Neural cell (in vitro differentiated cells): ENCODE measurements around the gene A1BG. TPM values are rescaled to one million over a fixed set of nuclear protein-coding genes. Genes with fewer than 3 reads are reported as not detected.
A peak's percentile ranks its signal among the peaks of the same experiment; 100 is the strongest.

Experiments used
- H2AFZ ChIP-seq: fragments of 200-600, 300-800 bp; sonication (generic), shearing (Covaris generic); 2 replicates; pipeline ENCODE4 v1.6.0; 2014; ENCODE audit warnings: low read depth, mild to moderate bottlenecking, antibody characterized with exemption, low read length, moderate library complexity
- H3F3A ChIP-seq: fragments of 200-600 bp; shearing (Covaris generic); 2 replicates; pipeline ENCODE4 v1.6.1; 2016; ENCODE audit warnings: mild to moderate bottlenecking, moderate library complexity, mixed read lengths, antibody characterized with exemption, low read length; ENCODE audit not compliant: insufficient read depth, poor library complexity, severe bottlenecking
- H3K27ac ChIP-seq: fragments of 200-600, 300-800 bp; sonication (generic), shearing (Covaris generic); 2 replicates; pipeline ENCODE4 v1.5.1; 2014; ENCODE audit warnings: mild to moderate bottlenecking, low read length, moderate library complexity
- H3K27me3 ChIP-seq: fragments of 300-800, 200-600 bp; sonication (generic), shearing (Covaris generic); 2 replicates; pipeline ENCODE4 v1.6.0; 2014; ENCODE audit warnings: mild to moderate bottlenecking, low read depth, low read length, moderate library complexity; ENCODE audit not compliant: insufficient read depth
- H3K36me3 ChIP-seq: fragments of 300-800, 200-600 bp; sonication (generic), shearing (Covaris generic); 2 replicates; pipeline ENCODE4 v1.5.1; 2014; ENCODE audit warnings: mild to moderate bottlenecking, antibody characterized with exemption, low read length, moderate library complexity; ENCODE audit not compliant: insufficient read depth
- H3K4me2 ChIP-seq: fragments of 300-800, 200-600 bp; sonication (generic), shearing (Covaris generic); 2 replicates; pipeline ENCODE4 v1.6.0; 2014; ENCODE audit warnings: mild to moderate bottlenecking, low read length
- H3K4me3 ChIP-seq: fragments of 300-800, 200-600 bp; sonication (generic), shearing (Covaris generic); 2 replicates; pipeline ENCODE4 v1.5.1; 2014; ENCODE audit warnings: mild to moderate bottlenecking, low read length, moderate library complexity
- H3K79me2 ChIP-seq: fragments of 200-600 bp; shearing (Covaris generic); replicated peaks from 2 replicates; pipeline ENCODE4 v1.6.0; 2014; ENCODE audit warnings: mild to moderate bottlenecking, low read length, moderate library complexity; ENCODE audit not compliant: insufficient read depth
- H3K9ac ChIP-seq: fragments of 300-800, 200-600 bp; sonication (generic), shearing (Covaris generic); 2 replicates; pipeline ENCODE4 v1.6.1; 2016; ENCODE audit warnings: mild to moderate bottlenecking, low read length, mixed read lengths
- H3K9me2 ChIP-seq: fragments of 200-600 bp; shearing (Covaris generic); 2 replicates; pipeline ENCODE4 v1.6.1; 2016; ENCODE audit warnings: mild to moderate bottlenecking, low read length, mixed read lengths; ENCODE audit not compliant: insufficient read depth
- H3K9me3 ChIP-seq: fragments of 200-600, 300-800 bp; sonication (generic), shearing (Covaris generic); 2 replicates; pipeline ENCODE4 v1.6.1; 2016; ENCODE audit warnings: mild to moderate bottlenecking, mixed run types, low read length, moderate library complexity, mixed read lengths
- H4K20me1 ChIP-seq: fragments of 200-600 bp; shearing (Covaris generic); 2 replicates; pipeline ENCODE4 v1.6.1; 2016; ENCODE audit warnings: mild to moderate bottlenecking, mixed run types; ENCODE audit not compliant: insufficient read depth
- EP300 ChIP-seq: fragments of 450-650 bp; conservative IDR thresholded peaks from 2 replicates; pipeline ENCODE4 v1.6.1; 2014; ENCODE audit warnings: antibody characterized with exemption, mild to moderate bottlenecking, moderate library complexity; ENCODE audit not compliant: poor library complexity, severe bottlenecking
- EZH2 ChIP-seq: fragments of 200-600, 300-800 bp; shearing (Covaris generic), sonication (generic); IDR thresholded peaks from 2 replicates; pipeline ENCODE4 v1.6.1; 2014; ENCODE audit warnings: antibody characterized with exemption, low read length, borderline replicate concordance, mild to moderate bottlenecking; ENCODE audit not compliant: insufficient read depth, poor library complexity, severe bottlenecking
- MXI1 ChIP-seq: fragments of 450-650 bp; conservative IDR thresholded peaks from 2 replicates; pipeline ENCODE4 v1.6.1; 2014; ENCODE audit warnings: antibody characterized with exemption, mild to moderate bottlenecking; ENCODE audit not compliant: poor library complexity, severe bottlenecking
- POLR2AphosphoS5 ChIP-seq: IDR thresholded peaks from 2 replicates; pipeline ENCODE4 v1.6.1; 2012
- RAD21 ChIP-seq: fragments of 450-650 bp; conservative IDR thresholded peaks from 2 replicates; pipeline ENCODE4 v1.6.1; 2014; ENCODE audit warnings: antibody characterized with exemption, mild to moderate bottlenecking, moderate library complexity
- REST ChIP-seq: IDR thresholded peaks from 2 replicates; pipeline ENCODE4 v1.6.1; 2012; ENCODE audit warnings: borderline replicate concordance
- SMC3 ChIP-seq: fragments of 450-650 bp; conservative IDR thresholded peaks from 2 replicates; pipeline ENCODE4 v1.6.1; 2014; ENCODE audit warnings: antibody characterized with exemption, mild to moderate bottlenecking, moderate library complexity; ENCODE audit not compliant: poor library complexity
- TAF1 ChIP-seq: IDR thresholded peaks from 2 replicates; pipeline ENCODE4 v1.6.1; 2012; ENCODE audit warnings: low read depth
- polyA plus RNA-seq: library from polyadenylated mRNA; depleted of rRNA; stranded (reverse); fragments of >200 nt; gene quantifications from 2 replicates; pipeline ENCODE4 v1.2.3, GENCODE V29; 2014
- TF ChIP-seq, protein P1 (sequence below): fragments of 450-650 bp; IDR thresholded peaks from 2 replicates; pipeline ENCODE4 v1.5.1; 2014; ENCODE audit warnings: antibody characterized with exemption, mild to moderate bottlenecking, moderate library complexity; ENCODE audit not compliant: poor library complexity, severe bottlenecking

The A1BG gene
- polyA plus RNA-seq, 1 donor from 2014 or later: 40.0 TPM

DNA sequence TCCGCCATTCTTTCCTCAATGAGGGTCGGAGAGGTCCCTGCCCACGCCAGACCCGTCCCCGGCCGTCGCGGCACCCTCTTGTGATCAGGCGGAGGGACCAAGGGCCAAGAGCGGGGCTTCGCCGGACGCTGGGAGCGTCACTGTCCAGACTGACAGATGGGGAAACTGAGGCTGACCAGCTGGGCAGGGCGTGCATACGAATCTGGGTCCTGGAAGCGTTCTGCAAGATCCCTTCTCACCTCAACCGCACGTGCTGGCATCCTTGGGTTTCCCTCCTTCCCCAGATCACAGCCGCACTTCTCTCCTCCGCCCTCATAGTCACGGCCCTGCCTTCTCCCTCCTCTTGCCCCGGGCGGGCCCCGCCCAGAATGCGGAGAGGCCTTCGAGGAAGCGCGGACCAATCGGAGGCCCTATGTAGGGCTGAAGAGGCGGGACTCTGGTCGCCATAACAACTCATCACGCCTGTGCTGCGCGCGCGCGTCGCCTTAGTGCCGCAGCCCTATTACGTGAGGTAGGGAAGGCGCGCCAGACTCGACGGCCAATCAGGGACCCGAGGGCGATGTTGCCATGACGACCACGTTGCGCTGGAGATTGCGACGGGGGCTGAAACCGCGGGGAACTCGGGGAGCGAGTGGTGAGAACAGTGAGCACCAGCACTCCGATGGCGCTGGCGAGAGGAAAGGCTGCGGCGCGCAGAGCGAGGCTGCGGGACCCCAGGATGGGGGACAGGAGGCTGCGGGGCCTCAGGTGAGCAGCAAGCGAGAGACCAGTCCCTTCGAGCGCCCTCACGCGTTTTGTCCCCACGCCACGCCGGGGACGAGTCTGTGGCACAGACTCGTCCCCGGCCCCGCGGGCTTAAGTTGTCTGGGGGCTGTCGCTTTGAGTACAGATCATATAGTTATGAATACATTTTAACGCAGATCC, 47.9 kb upstream of the A1BG start:
- Histone ChIP-seq H3K27me3 (no peaks in the 10 kb centered on the region), H3F3A (no peaks in the 10 kb centered on the region), H3K9ac (peak overlapping the region; percentile 83), H3K9me2 (no peaks in the 10 kb centered on the region), H3K9me3 (no peaks in the 10 kb centered on the region), H3K4me2 (peak overlapping the region; percentile 99), H3K4me3 (peak overlapping the region; percentile 81), H3K27ac (peak overlapping the region; percentile 91), H3K36me3 (no peaks in the 10 kb centered on the region), H2AFZ (peak overlapping the region; percentile 69), H3K79me2 (peaks cover 12% of the 10 kb centered on the region), H4K20me1 (no peaks in the 10 kb centered on the region)
- TF ChIP-seq, protein P1, sequence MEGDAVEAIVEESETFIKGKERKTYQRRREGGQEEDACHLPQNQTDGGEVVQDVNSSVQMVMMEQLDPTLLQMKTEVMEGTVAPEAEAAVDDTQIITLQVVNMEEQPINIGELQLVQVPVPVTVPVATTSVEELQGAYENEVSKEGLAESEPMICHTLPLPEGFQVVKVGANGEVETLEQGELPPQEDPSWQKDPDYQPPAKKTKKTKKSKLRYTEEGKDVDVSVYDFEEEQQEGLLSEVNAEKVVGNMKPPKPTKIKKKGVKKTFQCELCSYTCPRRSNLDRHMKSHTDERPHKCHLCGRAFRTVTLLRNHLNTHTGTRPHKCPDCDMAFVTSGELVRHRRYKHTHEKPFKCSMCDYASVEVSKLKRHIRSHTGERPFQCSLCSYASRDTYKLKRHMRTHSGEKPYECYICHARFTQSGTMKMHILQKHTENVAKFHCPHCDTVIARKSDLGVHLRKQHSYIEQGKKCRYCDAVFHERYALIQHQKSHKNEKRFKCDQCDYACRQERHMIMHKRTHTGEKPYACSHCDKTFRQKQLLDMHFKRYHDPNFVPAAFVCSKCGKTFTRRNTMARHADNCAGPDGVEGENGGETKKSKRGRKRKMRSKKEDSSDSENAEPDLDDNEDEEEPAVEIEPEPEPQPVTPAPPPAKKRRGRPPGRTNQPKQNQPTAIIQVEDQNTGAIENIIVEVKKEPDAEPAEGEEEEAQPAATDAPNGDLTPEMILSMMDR: no peak
- TF ChIP-seq RAD21: peak; percentile 41
- TF ChIP-seq SMC3: peak; percentile 50
- peak; percentile 95 for TF ChIP-seq POLR2AphosphoS5
- TF ChIP-seq MXI1: peak; percentile 96
- peak; percentile 96 for TF ChIP-seq TAF1
- peak; percentile 87 for TF ChIP-seq REST
- TF ChIP-seq EP300: peak; percentile 81
- TF ChIP-seq EZH2: no peak

DNA sequence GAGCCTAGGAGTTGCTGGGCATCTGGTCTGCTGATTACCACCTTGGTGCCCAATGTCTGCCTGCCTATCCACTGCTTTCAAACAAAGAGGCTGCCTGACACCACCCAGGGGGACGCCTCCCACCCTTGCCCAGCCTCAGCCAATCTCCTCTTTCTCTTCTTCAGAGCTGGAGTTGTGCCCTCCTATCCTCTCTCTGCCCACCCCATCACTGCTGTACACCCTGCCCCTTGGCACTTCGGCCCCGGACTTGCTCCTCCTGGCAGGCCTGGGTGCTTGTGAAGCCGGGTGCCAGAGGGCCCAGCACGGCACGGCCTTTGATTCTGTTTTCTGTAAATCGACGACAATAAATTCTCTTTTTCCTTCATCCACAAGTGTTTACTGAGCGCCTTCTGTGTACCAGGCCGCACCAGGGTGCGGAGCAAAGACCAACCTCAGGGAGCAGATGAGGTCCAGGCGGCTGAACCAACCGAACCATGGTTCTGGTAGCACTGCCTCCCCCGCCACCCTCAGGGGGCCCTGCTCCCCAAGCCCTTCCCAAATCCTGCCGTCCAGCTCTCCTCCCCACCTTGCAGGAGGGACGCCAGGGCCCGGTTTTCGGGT, 47.1 kb upstream of the A1BG start:
- no peaks in the 10 kb centered on the region for H3K36me3 ChIP-seq
- peak overlapping the region; percentile 81 for H3K27ac ChIP-seq
- peak overlapping the region; percentile 80 for H3K9ac ChIP-seq
- H4K20me1 ChIP-seq: no peaks in the 10 kb centered on the region
- H3K27me3 ChIP-seq: no peaks in the 10 kb centered on the region
- no peaks in the 10 kb centered on the region for H3K9me3 ChIP-seq
- peak overlapping the region; percentile 60 for H2AFZ ChIP-seq
- H3K4me2 ChIP-seq: peak overlapping the region; percentile 99
- H3K9me2 ChIP-seq: no peaks in the 10 kb centered on the region
- no peak for TF ChIP-seq REST
- TF ChIP-seq, protein P1: no peak
- TF ChIP-seq EP300: no peak
- no peak for TF ChIP-seq MXI1
- TF ChIP-seq SMC3: no peak
- TF ChIP-seq RAD21: no peak
- TF ChIP-seq TAF1: no peak
- no peak for TF ChIP-seq POLR2AphosphoS5
- no peak for TF ChIP-seq EZH2
- H3F3A ChIP-seq: no peaks in the 10 kb centered on the region
- peaks cover 12% of the 10 kb centered on the region for H3K79me2 ChIP-seq
- H3K4me3 ChIP-seq: peak overlapping the region; percentile 81
